ENCODE measurements around the gene DSCAML1. TPM values are rescaled to one million over a fixed set of nuclear protein-coding genes. Genes with fewer than 3 reads are reported as not detected.
A peak's percentile ranks its signal among the peaks of the same experiment; 100 is the strongest.

Gene DSCAML1
- total and polyA plus RNA-seq, 2 of the 8 experiments (the other 6 are each of a cell fraction or from before 2014, with no cell fraction given) = 0.19 to 0.24 TPM

DNA sequence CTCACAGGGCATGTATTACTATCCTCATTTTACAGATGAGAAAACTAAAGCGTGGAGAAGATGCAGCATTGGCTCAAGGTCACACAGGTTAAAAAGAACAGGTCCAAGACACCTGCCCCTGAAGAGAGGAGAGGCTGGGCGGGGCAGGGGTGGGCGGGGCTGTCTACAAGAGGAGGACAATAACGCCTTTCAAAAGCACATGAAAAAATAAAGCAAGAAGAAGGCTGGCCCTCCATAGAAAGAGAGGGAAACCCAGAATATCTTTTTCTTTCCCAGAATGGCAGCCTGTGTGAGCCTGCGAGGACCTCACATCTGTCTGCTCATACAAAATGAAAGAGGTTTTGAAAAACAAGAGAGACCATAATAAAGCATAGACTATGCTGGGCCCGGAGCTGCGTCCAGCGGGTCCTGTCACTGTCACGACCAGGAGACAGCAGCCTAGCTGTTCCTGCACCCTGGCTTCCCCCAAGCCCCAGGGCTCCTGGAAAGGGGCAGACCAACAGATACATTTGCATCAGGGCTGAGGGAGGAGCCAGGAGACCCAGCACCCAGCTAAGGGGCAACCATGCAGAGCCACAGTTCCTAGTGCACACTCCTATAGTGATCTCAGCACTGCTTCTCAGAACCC, 61.6 kb downstream of the DSCAML1 start:
- Histone ChIP-seq H3K4ac (replicated peaks; ENCODE audit: insufficient read length, low read depth, low read length) (no peak overlapping the region), H3K4me1 (replicated peaks in 1 of 4; ENCODE audit: control insufficient read depth in 3 of 4, insufficient read depth in 4 of 4, low read length in 3 of 4) (peaks cover 2 to 16% (median 7%) of the 10 kb centered on the region in 4 experiments; a peak in 6 of 7 replicates), H3K18ac (ENCODE audit: extremely low read depth, low read length) (no peak overlapping the region), H3K56ac (replicated peaks; ENCODE audit: insufficient read length, low read depth, low read length) (no peak overlapping the region), H3K79me2 (ENCODE audit: control insufficient read depth in 1 of 2, insufficient read depth in 2 of 2, low read length in 2 of 2) (no peaks in the 10 kb centered on the region), H2BK12ac (ENCODE audit: low read depth, low read length) (0 out of 2 replicates have a peak overlapping the region, but pooled peaks have one; percentile 60), H2BK20ac (ENCODE audit: low read length) (no peak overlapping the region), H3K14ac (ENCODE audit: insufficient read length) (no peak overlapping the region), H4K20me1 (replicated peaks in 1 of 2; ENCODE audit: control insufficient read depth in 1 of 2, insufficient read depth in 2 of 2, low read length in 2 of 2) (no peaks in the 10 kb centered on the region), H3K27me3 (replicated peaks in 1 of 4; ENCODE audit: control insufficient read depth in 3 of 4, extremely low read depth in 1 of 4, insufficient read depth in 3 of 4, low read length in 3 of 4) (no peaks in the 10 kb centered on the region; a peak in 1 of 7 replicates), H3K4me2 (ENCODE audit: insufficient read depth in 1 of 2, low read depth in 2 of 2, low read length in 2 of 2) (no peak overlapping the region), H3K23me2 (ENCODE audit: low read depth, low read length) (no peaks in the 10 kb centered on the region), H2BK120ac (replicated peaks; ENCODE audit: low read depth, low read length) (no peak overlapping the region), H3K9me3 (ENCODE audit: insufficient read depth in 2 of 2, low read depth in 1 of 2, low read length in 1 of 2) (no peaks in the 10 kb centered on the region), H4K91ac (replicated peaks; ENCODE audit: insufficient read length, low read length) (no peak overlapping the region), H3K23ac (ENCODE audit: insufficient read length) (no peak overlapping the region), H4K5ac (ENCODE audit: insufficient read length, low read depth, low read length) (no peak overlapping the region), H2BK15ac (ENCODE audit: low read length) (no peak overlapping the region), H2BK5ac (ENCODE audit: low read depth, low read length) (no peak overlapping the region), H3K27ac (ENCODE audit: low read depth, low read length) (no peak overlapping the region), H3K79me1 (ENCODE audit: low read depth, low read length) (no peaks in the 10 kb centered on the region), H3K36me3 (ENCODE audit: control insufficient read depth in 2 of 4, insufficient read depth in 4 of 4, low read length in 3 of 4) (no peaks in the 10 kb centered on the region), H2AK5ac (ENCODE audit: low read depth, low read length) (no peak overlapping the region), H3K4me3 (ENCODE audit: extremely low read depth in 1 of 4, insufficient read depth in 2 of 4, low read depth in 3 of 4, low read length in 4 of 4) (no peak overlapping the region), H4K8ac (ENCODE audit: extremely low read depth, insufficient read depth, low read length) (no peak overlapping the region), H2AFZ (ENCODE audit: low read length) (no peak overlapping the region), H3K9ac (replicated peaks in 1 of 4; ENCODE audit: extremely low read depth in 1 of 4, low read depth in 3 of 4, low read length in 3 of 4) (no peak overlapping the region)
- POLR2A ChIA-PET (ENCODE audit: partially characterized antibody) = no interaction called here
- FAIRE-seq = no peak
- CTCF ChIA-PET (ENCODE audit: partially characterized antibody) = interaction anchor here (1.0 to 1.9 kb wide), 5 partner anchors 16 to 306 kb away, joined by 3 to 6 read pairs (median 5); no protein-coding TSS in a partner anchor
- WGBS, 2 experiments (ENCODE audit: extremely low coverage in 1 of 2, insufficient coverage in 1 of 2, insufficient read length in 1 of 2, insufficient replicate concordance in 2 of 2, low coverage in 1 of 2, low lambda C conversion rate in 2 of 2, missing lambda C conversion rate in 1 of 2) = 85% methylated on average over 6 of the region's 9 CpGs; no CpG with 5 or more reads in 1 of the 2 experiments
- DNase-seq (ENCODE audit: low read depth in 1 of 2, low spot score in 2 of 2) = no peak

Measured in H1 (cell line).